Activated gamma-delta T cell treated with Interleukin-2 at 50 U/mL for 16 hours (primary cell): ENCODE measurements around the gene CRB2.

Experiments used
- DNase-seq: peaks from one replicate; pipeline ENCODE4 v3.0.0-alpha.2; 2020

Gene CRB2

GRCh38 chr9:123408313-123409262 is 52.6 kb downstream of the CRB2 start:
- no peak for DNase-seq

DNA sequence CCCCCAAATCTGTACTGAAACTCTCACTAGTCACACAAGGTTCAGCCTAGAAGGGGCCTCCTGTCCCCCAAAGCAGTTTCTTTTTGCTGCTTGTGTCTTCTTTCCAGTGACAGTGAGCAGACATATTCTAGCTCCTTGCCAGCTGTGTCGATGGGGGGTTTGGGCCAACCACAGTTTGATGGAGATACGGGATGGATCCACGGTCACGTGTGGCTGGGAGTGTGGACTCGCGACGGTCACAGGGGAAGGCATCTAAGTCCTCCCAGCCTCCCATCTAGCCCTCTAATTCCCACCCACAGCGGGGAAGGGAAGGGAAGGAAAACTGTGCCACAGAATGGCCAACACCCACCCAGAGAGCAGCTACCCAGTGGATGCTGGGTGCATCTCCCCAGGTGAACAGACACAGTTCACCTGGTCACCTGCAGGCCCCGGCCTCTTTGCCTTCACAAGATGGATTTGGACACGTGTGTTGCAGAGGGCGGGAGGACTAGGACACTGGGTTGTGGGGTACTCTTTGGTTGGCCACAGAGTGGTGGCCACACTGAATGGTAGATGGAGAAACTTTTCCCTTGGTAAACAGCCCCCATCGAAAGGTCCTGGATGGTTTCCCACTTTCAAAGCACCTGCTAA is 54.4 kb downstream of the CRB2 start:
- no peak for DNase-seq

DNA sequence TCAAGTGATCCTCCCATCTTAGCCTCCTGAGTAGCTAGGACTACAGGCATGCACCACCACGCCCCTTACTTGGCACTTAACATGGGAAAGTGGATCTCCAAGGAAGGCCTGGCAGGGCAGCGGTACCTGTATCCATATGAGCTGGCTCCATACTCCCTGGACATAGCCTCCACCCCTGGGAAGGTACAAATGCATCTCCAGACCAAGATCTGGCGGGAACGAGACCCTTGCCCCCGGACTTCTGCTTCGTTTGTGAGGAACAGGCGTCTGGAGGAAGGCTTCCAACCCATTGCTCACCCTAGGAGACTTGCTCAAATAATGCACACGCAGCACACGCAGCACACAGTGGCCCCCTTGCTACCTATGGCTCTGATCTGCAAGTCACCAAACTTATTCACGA is 55.2 kb downstream of the CRB2 start:
- DNase-seq = no peak

DNA sequence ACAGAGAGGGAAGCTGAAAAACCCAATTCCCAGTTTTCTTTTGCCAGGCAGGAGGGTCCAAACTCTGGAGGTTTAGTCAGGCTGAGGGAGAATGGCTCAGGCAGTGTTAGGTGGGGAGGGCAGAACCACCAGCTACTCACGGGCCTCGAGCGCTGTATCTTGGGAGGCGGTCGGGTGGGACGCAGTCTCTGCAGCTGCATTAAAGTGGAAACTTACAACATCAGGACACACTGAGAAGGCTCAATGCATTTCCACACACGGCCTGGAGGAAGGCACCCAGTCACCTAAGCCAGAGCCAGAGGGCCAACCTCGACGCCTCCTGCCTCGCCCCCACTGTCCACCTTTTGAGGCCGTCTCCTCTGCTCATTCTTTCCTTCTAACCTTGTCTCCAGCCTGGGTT is 55.6 kb downstream of the CRB2 start:
- no peak for DNase-seq

DNA sequence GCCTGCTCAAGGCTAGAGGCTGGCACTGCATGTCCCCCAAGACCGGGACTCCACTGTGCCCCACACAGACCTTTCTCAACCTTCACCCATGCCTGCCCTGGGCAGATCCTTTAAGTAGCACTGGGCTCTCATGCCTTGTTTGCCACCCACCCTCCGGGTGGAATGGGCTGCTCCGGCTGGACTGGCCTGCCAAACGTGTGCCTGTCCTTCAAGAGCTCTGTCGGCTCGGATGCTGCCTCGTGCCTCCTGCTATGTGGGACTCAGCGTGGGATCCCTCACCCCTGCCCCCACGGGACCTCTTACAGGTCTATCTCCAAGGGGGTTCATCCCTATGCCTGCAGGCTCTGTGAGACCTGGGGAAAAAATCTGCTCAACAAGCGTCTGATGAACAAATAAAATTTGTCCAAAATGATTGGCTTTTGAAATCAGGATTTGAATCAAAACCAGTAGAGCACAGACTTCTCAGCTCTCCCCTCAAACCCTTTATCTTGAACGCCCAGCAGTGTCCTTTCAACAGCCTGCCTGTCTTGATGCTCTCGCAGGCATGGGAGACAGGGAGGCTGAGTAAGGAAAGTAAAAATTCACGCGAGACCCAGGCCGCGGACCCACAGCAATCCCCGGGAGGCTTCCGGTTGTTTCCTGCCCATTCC is 56.3 kb downstream of the CRB2 start:
- DNase-seq = no peak

GRCh38 chr9:123414204-123414603 is 58.2 kb downstream of the CRB2 start:
- no peak for DNase-seq

- DNase-seq = no peak
Observed at GRCh38 chr9:123414936-123415930, 59.2 kb downstream of the CRB2 start.

- no peak for DNase-seq
Observed at GRCh38 chr9:123416176-123416575, 60.2 kb downstream of the CRB2 start.

DNA sequence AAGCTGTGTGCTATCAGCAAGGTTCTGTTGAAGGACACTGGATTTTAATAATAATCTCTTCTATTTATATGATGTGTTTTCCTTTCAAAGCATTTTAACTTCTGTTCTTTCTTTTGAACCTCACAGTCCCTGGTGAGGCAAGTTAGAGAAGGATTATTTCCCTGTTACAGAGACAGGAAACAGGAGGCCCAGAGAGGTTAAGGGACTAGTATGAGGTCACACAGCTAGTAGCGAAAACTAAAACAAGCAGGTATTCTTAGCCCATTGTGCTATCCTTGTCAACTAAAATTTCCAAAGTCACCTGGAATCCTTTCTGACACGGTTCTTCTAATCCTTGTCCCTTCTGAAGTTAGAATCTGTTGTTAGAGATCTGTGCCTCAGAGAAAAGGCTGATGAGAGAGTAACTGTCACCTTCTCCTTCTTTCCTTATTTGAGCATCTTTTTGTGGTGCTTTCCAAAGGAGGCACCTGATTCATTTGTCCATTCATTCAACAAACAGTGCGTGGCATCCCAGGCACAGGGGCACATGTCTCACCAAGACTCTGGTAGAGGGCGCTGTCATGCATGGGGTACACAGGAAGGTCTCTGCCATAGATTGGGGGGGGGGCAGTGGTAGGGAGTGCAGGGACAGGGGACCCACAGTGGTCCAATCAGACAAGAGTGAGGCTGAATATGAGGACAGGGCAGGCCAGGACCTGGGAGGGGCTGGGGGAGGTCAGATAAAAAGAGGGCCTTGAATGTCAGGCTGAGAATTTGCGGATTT is 61.5 kb downstream of the CRB2 start:
- no peak for DNase-seq

GRCh38 chr9:123418052-123418430 is 62.0 kb downstream of the CRB2 start:
- no peak for DNase-seq

DNA sequence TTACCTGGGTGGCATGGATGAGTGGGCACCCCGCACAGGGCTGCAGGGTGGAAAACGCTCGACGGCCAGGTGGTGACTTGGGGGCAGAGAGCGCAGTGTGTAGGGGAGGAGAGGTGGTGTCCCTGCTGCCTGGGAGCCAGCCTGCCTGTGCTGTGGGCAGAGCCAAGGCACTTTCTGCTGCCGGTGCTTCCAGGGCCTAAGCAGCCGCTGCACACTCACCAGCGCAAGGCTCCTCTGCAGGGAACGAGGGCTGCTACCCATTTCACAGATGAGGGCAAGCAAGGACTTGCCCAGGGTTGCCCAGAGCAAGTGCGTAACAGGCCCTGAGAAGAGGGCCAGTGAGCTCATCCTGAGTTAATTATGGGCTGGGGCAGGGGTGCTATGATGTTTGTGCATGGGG is 62.5 kb downstream of the CRB2 start:
- DNase-seq = no peak

DNA sequence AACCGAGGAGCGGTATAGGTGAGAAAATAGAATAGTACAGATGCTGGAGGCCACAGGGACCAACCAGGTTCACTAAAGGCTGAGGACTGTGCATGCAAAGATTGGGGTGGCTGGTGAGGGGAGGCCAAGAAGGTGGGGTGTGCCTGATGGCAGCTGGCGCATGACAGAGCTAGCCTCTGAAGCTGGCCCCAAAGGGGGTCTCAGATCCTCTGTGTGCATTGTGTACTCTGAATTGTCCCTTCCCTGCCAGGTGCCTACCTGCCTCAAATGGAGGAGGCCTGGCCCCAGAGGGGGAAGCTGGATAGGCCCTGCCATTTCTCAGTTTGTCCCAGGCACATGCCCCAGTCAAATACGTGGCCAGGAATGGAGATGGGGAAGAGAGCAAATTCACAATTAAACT is 63.1 kb downstream of the CRB2 start:
- DNase-seq = no peak

DNA sequence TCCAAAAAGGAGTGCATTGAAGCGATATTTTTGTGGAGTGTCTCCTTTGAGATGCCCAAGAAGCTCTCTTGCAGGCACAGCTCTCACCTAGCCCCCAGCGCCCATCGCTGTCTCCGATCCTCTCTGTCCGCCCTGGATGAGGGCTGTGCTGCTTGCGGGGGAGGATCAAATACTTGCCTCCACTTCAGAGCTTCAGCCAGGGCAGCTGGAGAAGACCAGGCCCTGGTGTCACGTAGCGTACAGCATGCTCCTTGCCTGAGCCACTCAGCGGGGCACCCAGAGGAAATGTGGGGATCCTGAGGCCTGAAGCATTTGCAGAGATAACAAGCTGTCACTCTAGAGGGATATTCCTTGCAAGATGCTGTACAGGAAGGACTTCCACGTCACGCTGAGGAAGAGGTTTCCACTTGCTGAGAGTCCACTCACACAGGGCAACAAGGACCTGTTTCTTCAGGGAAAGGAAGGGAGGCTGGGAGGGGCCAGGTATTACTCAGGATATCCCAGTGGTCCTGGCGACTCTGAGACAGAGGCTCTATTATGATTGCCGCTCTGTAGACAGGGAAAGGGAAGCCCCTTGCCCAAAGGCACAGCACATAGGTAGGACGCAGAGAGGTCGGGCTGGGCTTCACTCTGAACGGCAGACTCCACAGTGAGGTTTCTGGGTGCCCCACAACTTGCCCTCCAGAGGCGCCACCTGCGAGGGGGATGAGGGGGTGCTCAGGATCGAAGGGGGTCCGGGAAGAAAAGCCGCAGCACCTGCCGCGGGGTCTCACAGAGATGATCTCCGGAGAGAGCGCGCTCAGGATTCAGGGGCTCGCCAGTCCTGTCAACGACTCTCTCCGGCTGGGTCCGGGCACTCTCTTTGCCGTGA is 64.0 kb downstream of the CRB2 start:
- DNase-seq = no peak

- no peak for DNase-seq
Observed at GRCh38 chr9:123420592-123421111, 64.7 kb downstream of the CRB2 start.

GRCh38 chr9:123421186-123421585 is 65.2 kb downstream of the CRB2 start:
- no peak for DNase-seq

DNA sequence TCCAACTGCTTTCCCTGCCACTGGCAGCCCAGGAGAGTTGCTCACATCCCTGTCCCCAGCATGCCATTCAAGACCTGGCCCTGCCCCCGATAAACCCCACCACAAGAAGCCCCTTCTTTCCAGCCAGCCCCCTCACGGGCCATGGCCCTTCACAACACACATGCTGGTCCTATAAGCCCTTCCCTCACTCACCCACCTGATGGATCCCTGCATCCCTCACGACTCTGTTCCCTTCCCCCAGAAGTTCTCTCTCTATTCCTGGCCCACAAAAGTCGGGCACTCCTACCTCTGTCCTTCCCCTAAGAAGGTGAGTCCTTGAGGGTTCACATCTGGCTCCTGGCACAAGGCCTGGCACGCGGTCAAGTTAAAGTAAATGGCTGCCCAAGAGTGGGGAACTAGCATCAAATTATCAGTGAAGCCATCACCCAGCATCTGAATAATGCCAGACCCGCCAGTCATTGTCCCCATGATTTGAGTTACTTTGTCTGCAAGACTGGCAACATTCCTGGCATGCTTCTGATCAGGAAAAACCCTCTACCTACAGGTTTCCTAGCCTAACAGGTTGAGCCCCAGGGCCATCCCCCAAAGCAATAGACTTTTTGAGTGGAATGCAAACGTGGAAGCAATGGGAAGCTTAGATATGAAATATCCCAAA is 65.9 kb downstream of the CRB2 start:
- DNase-seq = no peak

DNA sequence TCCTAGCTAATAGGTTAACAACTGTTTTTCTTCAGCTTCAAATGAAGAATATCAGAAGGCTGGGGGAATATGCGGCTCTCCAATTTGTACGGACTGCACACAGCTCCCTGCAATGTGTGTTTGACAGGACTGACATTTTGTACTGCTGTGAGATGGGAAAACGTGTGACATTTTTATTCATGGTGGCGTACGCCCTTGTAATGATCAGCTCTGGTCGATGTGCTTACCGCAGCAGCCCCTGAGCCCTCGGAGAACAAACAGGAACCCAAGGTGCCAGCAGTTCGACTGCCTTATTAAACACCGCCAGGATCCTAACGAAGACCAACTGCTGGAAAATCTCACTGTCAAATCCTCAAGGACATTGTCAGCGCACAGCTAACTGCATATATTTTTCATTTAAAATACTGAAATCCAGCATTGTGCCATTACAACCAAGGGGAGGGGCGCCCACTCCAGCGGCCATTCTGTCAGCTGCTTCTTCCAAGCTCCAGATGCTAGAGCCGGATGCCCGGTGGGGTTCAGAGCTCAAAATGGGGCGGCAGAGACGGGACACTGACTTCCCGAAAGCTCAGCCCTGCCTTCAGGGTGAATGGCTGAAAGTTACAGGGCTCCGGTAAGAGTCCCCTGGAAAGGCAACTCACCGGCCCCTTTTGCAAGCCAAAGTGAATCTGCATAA is 66.8 kb downstream of the CRB2 start:
- no peak for DNase-seq

- no peak for DNase-seq
Observed at GRCh38 chr9:123423311-123423640, 67.3 kb downstream of the CRB2 start.

GRCh38 chr9:123424131-123424530 is 68.1 kb downstream of the CRB2 start:
- no peak for DNase-seq
